K562 (cell line): ENCODE results near the gene HMBS. TPM values are rescaled to one million over a fixed set of nuclear protein-coding genes. Genes with fewer than 3 reads are reported as not detected.

Experiments
- CCNT2 ChIP-seq: IDR thresholded peaks from 2 replicates; pipeline ENCODE4 v1.6.1; 2011; ENCODE audit warnings: borderline replicate concordance, low read depth, mild to moderate bottlenecking, moderate library complexity, mixed read lengths, low read length; ENCODE audit not compliant: insufficient read length; ENCODE audit errors: extremely low read depth
- CREM ChIP-seq: IDR thresholded peaks from 2 replicates; pipeline ENCODE4 v1.6.1; 2014; ENCODE audit warnings: antibody characterized with exemption, low read depth
- ETV1 ChIP-seq: fragments of 450-650 bp; conservative IDR thresholded peaks from 2 replicates; pipeline ENCODE4 v1.6.1; 2016; ENCODE audit warnings: missing genetic modification characterization, control low read depth, low read depth, missing compliant biosample characterization
- ETV5 ChIP-seq: sonication (generic); formaldehyde crosslinking; IDR thresholded peaks from 2 replicates; pipeline ENCODE4 v1.4.0; 2020; ENCODE audit warnings: low read depth, mild to moderate bottlenecking, missing genetic modification reagents
- FOXJ3 ChIP-seq: sonication (generic); formaldehyde crosslinking; IDR thresholded peaks from 2 replicates; pipeline ENCODE4 v1.4.0; 2020; ENCODE audit warnings: mild to moderate bottlenecking, missing genetic modification reagents
- FOXK1 ChIP-seq: sonication (generic); formaldehyde crosslinking; IDR thresholded peaks from 2 replicates; pipeline ENCODE4 v1.8.0; 2022; ENCODE audit warnings: missing genetic modification reagents, mild to moderate bottlenecking, borderline replicate concordance
- FOXP4 ChIP-seq: sonication (generic); formaldehyde crosslinking; IDR thresholded peaks from 2 replicates; pipeline ENCODE4 v1.8.0; 2022; ENCODE audit warnings: mild to moderate bottlenecking, missing genetic modification reagents, borderline replicate concordance
- HDAC6 ChIP-seq: IDR thresholded peaks from 2 replicates; pipeline ENCODE4 v1.6.1; 2012; ENCODE audit warnings: low read depth, mild to moderate bottlenecking, control low read depth, inconsistent platforms, low read length, moderate library complexity
- LARP7 ChIP-seq: fragments of 450-650 bp; IDR thresholded peaks from 2 replicates; pipeline ENCODE4 v1.6.1; 2016
- NFATC3 ChIP-seq: fragments of 450-650 bp; IDR thresholded peaks from 2 replicates; pipeline ENCODE4 v1.6.1; 2017; ENCODE audit warnings: mild to moderate bottlenecking
- RCOR1 ChIP-seq, 2 experiments: IDR thresholded peaks; 2 replicates each; pipeline ENCODE4 v1.6.1; 2012; ENCODE audit warnings: low read depth in 2 of 2, low read length in 2 of 2, borderline replicate concordance in 1 of 2, improper control_type of control experiment in 1 of 2
- RNF2 ChIP-seq: sonication (generic); IDR thresholded peaks from 2 replicates; pipeline ENCODE4 v1.6.1; 2016
- SIN3A ChIP-seq, 2 experiments: fragments of 150-350 bp in 1 of 2; IDR thresholded peaks; 2 replicates each; pipeline ENCODE4 v1.6.1; 2011 to 2016; ENCODE audit warnings: borderline replicate concordance in 2 of 2, low read depth in 2 of 2, low read length in 2 of 2, mild to moderate bottlenecking in 2 of 2, moderate library complexity in 2 of 2; ENCODE audit not compliant: control insufficient read depth in 1 of 2
- SIX5 ChIP-seq, 2 experiments: IDR thresholded peaks; 2 replicates each; pipeline ENCODE4 v1.6.1; 2011; ENCODE audit warnings: low read length in 2 of 2, borderline replicate concordance in 1 of 2, low read depth in 1 of 2, mild to moderate bottlenecking in 1 of 2, moderate library complexity in 1 of 2; ENCODE audit not compliant: insufficient read depth in 1 of 2
- SOX6 ChIP-seq: fragments of 450-650 bp; IDR thresholded peaks from 2 replicates; pipeline ENCODE4 v1.6.1; 2014; ENCODE audit warnings: mild to moderate bottlenecking
- TAF7 ChIP-seq: fragments of 450-650 bp; IDR thresholded peaks from 2 replicates; pipeline ENCODE4 v1.6.1; 2016; ENCODE audit warnings: missing genetic modification characterization, missing compliant biosample characterization
- TCF7L2 ChIP-seq: fragments of 150-350 bp; IDR thresholded peaks from 2 replicates; pipeline ENCODE4 v1.6.1; 2016; ENCODE audit warnings: low read depth, mild to moderate bottlenecking, low read length, moderate library complexity
- TOE1 ChIP-seq, 2 experiments: fragments of 450-650 bp in 1 of 2; sonication (generic) in 1 of 2; formaldehyde crosslinking in 1 of 2; IDR thresholded peaks; 2 replicates each; pipeline versions ENCODE4 v1.7.1 to v1.8.0; 2016 to 2022; ENCODE audit warnings: borderline replicate concordance in 2 of 2, mild to moderate bottlenecking in 2 of 2, antibody characterized with exemption in 1 of 2, inconsistent platforms in 1 of 2, low read depth in 1 of 2, missing genetic modification reagents in 1 of 2, moderate library complexity in 1 of 2
- ZNF830 ChIP-seq: fragments of 250-450 bp; sonication (Bioruptor Pico); IDR thresholded peaks from 2 replicates; pipeline ENCODE4 v1.5.0; 2021; ENCODE audit warnings: mild to moderate bottlenecking
- ZSCAN29 ChIP-seq: fragments of 450-650 bp; IDR thresholded peaks from 2 replicates; pipeline ENCODE4 v1.6.1; 2017
- polyA plus RNA-seq, 8 experiments: library from polyadenylated mRNA; depleted of rRNA in 4 of 8; stranded (reverse) in 5 of 8; unstranded in 3 of 8; fragments of >200 nt; fragmentation: Nextera tagmentation in 2 of 8; fragmentation: Illumina TruSeq in 1 of 8; extraction: Ambion mirVana in 2 of 8; extraction: Trizol in 1 of 8; gene quantifications; 2 replicates each; pipeline versions ENCODE4 v1.2.1 to v1.2.3, GENCODE V29; 2011 to 2014; ENCODE audit warnings: inconsistent platforms in 1 of 8, missing spikeins in 1 of 8
- total RNA-seq, 7 experiments: library from RNA; depleted of rRNA in 6 of 7; stranded (reverse); fragments of >200 nt in 6 of 7; fragmentation: Illumina TruSeq in 2 of 7; extraction: Trizol in 2 of 7; gene quantifications; 2 replicates each; pipeline versions ENCODE4 v1.2.1 to v1.2.3, GENCODE V29; 2011 to 2021; ENCODE audit warnings: low replicate concordance in 1 of 7
- TF ChIP-seq, protein P1 (sequence below), 3 experiments: fragments of 200-800 bp in 1 of 3; sonication (Bioruptor generic) in 1 of 3; sonication (generic) in 1 of 3; formaldehyde crosslinking in 1 of 3; IDR thresholded peaks; 2 replicates each; pipeline versions ENCODE4 v1.6.1 to v1.8.0; 2016 to 2022; ENCODE audit warnings: mild to moderate bottlenecking in 2 of 3, missing compliant biosample characterization in 2 of 3, missing genetic modification characterization in 2 of 3, missing genetic modification reagents in 1 of 3
- TF ChIP-seq, protein P2 (sequence below): fragments of 450-650 bp; IDR thresholded peaks from 2 replicates; pipeline ENCODE4 v1.6.1; 2018; ENCODE audit warnings: mild to moderate bottlenecking, low read depth; ENCODE audit not compliant: partially characterized antibody

The HMBS gene
- total and polyA plus RNA-seq, 9 of the 15 experiments (the other 6 are each of a cell fraction or from before 2014, with no cell fraction given), result 56.9 to 385 (median 286) TPM

GRCh38 chr11:119067371-119068222 is 17.1 kb upstream of the HMBS start, which contains the start of gene VPS11 (continued):
- TF ChIP-seq ZSCAN29 (peak; percentile 53; the same call in 1 of the 2 replicates), RCOR1 (IDR thresholded peaks at IDR 0.05; ENCODE audit: borderline replicate concordance in 1 of 2, low read depth in 2 of 2, low read length in 2 of 2) (peak in 1 of 2 experiments; percentile 64; a peak in 2 of 4 replicates), ZNF830 (CRISPR knock-in tag) (no peak), RNF2 (no peak), FOXJ3 (CRISPR knock-in tag) (no peak), FOXP4 (CRISPR knock-in tag) (0 out of 2 replicates have a peak, but pooled peaks have one; percentile 43), NFATC3 (no peak), CREM (peak; percentile 60), ETV1 (tag) (peak; percentile 90), SOX6 (peak; percentile 41), CCNT2 (peak; percentile 87), TAF7 (tag) (peak; percentile 85), SIN3A (IDR thresholded peaks at IDR 0.05; ENCODE audit: borderline replicate concordance in 2 of 2, control insufficient read depth in 1 of 2, low read depth in 2 of 2, low read length in 2 of 2) (peak; percentile 79 to 98; a peak in 3 of 4 replicates), HDAC6 (no peak), TCF7L2 (no peak), LARP7 (no peak), ETV5 (CRISPR knock-in tag) (peak; percentile 83), TOE1 (IDR thresholded peaks at IDR 0.05; ENCODE audit: borderline replicate concordance) (peak; percentile 99), TOE1 (CRISPR knock-in tag; IDR thresholded peaks at IDR 0.05; ENCODE audit: borderline replicate concordance, low read depth) (no peak), SIX5 (IDR thresholded peaks at IDR 0.05; ENCODE audit: borderline replicate concordance in 1 of 2, insufficient read depth in 1 of 2, low read depth in 1 of 2, low read length in 2 of 2) (no peak), FOXK1 (CRISPR knock-in tag) (0 out of 2 replicates have a peak, but pooled peaks have one; percentile 12)
- TF ChIP-seq, protein P1, sequence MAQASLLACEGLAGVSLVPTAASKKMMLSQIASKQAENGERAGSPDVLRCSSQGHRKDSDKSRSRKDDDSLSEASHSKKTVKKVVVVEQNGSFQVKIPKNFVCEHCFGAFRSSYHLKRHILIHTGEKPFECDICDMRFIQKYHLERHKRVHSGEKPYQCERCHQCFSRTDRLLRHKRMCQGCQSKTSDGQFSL (CRISPR knock-in tag; IDR thresholded peaks at IDR 0.05), result no peak
- TF ChIP-seq, protein P1 (tag; IDR thresholded peaks at IDR 0.05), result no peak
- TF ChIP-seq, protein P2, sequence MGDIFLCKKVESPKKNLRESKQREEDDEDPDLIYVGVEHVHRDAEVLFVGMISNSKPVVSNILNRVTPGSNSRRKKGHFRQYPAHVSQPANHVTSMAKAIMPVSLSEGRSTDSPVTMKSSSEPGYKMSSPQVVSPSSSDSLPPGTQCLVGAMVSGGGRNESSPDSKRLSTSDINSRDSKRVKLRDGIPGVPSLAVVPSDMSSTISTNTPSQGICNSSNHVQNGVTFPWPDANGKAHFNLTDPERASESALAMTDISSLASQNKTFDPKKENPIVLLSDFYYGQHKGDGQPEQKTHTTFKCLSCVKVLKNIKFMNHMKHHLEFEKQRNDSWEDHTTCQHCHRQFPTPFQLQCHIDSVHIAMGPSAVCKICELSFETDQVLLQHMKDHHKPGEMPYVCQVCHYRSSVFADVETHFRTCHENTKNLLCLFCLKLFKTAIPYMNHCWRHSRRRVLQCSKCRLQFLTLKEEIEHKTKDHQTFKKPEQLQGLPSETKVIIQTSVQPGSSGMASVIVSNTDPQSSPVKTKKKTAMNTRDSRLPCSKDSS, result no peak
